ENCODE data around the gene PDE10A.

PDE10A gene

GRCh38 chr6:165677091-165677490 lies 14.1 kb upstream of the PDE10A start:
- no peak for DNase-seq

- no peak for DNase-seq
These were observed 13.5 kb upstream of the PDE10A start for GRCh38 chr6:165676435-165677068.

GRCh38 chr6:165675120-165675519 lies 12.1 kb upstream of the PDE10A start:
- no peak for DNase-seq

- DNase-seq = no peak
These were observed 11.4 kb upstream of the PDE10A start for GRCh38 chr6:165674155-165675029.

GRCh38 chr6:165671222-165671768 lies 8.3 kb upstream of the PDE10A start:
- no peak for DNase-seq

GRCh38 chr6:165668951-165669350 lies 5.9 kb upstream of the PDE10A start:
- no peak for DNase-seq

GRCh38 chr6:165665384-165665672 lies 2.3 kb upstream of the PDE10A start:
- no peak for DNase-seq

GRCh38 chr6:165664559-165665383 lies 1.7 kb upstream of the PDE10A start:
- DNase-seq = no peak

GRCh38 chr6:165663736-165664558 lies 906 bp upstream of the PDE10A start:
- DNase-seq = no peak

- no peak for DNase-seq
These were observed 315 bp upstream of the PDE10A start for GRCh38 chr6:165663377-165663735.

- DNase-seq = no peak
These were observed 846 bp downstream of the PDE10A start for GRCh38 chr6:165662041-165662748.

- DNase-seq = no peak
These were observed 1.4 kb downstream of the PDE10A start for GRCh38 chr6:165661664-165662025.

GRCh38 chr6:165660857-165661663 lies 2.0 kb downstream of the PDE10A start:
- DNase-seq = no peak

GRCh38 chr6:165659945-165660856 lies 2.8 kb downstream of the PDE10A start:
- no peak for DNase-seq

GRCh38 chr6:165658395-165659058 lies 4.5 kb downstream of the PDE10A start:
- DNase-seq = no peak

- no peak for DNase-seq
These were observed 5.7 kb downstream of the PDE10A start for GRCh38 chr6:165657325-165657680.

- DNase-seq = no peak
These were observed 6.3 kb downstream of the PDE10A start for GRCh38 chr6:165656581-165657324.

GRCh38 chr6:165655191-165655590 lies 7.8 kb downstream of the PDE10A start:
- DNase-seq = no peak

GRCh38 chr6:165654144-165654543 lies 8.9 kb downstream of the PDE10A start:
- DNase-seq = no peak

All from NCI-H187 treated with DMSO at 0.1 percent for 48 hours (cell line).